GF-D8 (cell line): ENCODE measurements around the gene PATL2.
"Not testable (repeated sequence)": the region's sequence is repeated elsewhere in the genome, so short reads cannot be mapped to it uniquely, and the experiment has no call there.

Source experiments
- DNase-seq: peaks from one replicate; lab custom pipeline; 2025; lab: John Stamatoyannopoulos, UW

Gene PATL2

GRCh38 chr15:44719293-44719999, 8.3 kb upstream of the PATL2 start:
- no peak for DNase-seq

- no peak for DNase-seq
These were observed 7.8 kb upstream of the PATL2 start for GRCh38 chr15:44718927-44719292.

- no peak for DNase-seq
These were observed 7.2 kb upstream of the PATL2 start for GRCh38 chr15:44718180-44718926.

GRCh38 chr15:44716983-44717602, 6.0 kb upstream of the PATL2 start:
- DNase-seq: no peak

- DNase-seq: no peak
These were observed 4.7 kb upstream of the PATL2 start for GRCh38 chr15:44715797-44716334.

- no peak for DNase-seq
These were observed 4.1 kb upstream of the PATL2 start for GRCh38 chr15:44715142-44715796.

GRCh38 chr15:44713006-44713966, 2.2 kb upstream of the PATL2 start:
- no peak for DNase-seq

- peak; percentile 21 for DNase-seq
These were observed 1.4 kb upstream of the PATL2 start for GRCh38 chr15:44712346-44713005.

GRCh38 chr15:44711743-44712345, 721 bp upstream of the PATL2 start:
- DNase-seq: no peak

GRCh38 chr15:44710236-44711095, 657 bp downstream of the PATL2 start:
- peak; percentile 26 for DNase-seq

GRCh38 chr15:44706946-44707636, 4.0 kb downstream of the PATL2 start:
- DNase-seq: no peak

GRCh38 chr15:44706401-44706800, 4.7 kb downstream of the PATL2 start:
- DNase-seq: no peak

- no peak for DNase-seq
These were observed 5.1 kb downstream of the PATL2 start for GRCh38 chr15:44705986-44706385.

- DNase-seq: not testable (repeated sequence)
These were observed 10.4 kb downstream of the PATL2 start for GRCh38 chr15:44700676-44701075.

GRCh38 chr15:44698641-44699040, 12.5 kb downstream of the PATL2 start:
- DNase-seq: no peak

GRCh38 chr15:44697014-44697413, 14.1 kb downstream of the PATL2 start:
- DNase-seq: no peak

GRCh38 chr15:44695294-44695693, 15.8 kb downstream of the PATL2 start:
- DNase-seq: no peak

- DNase-seq: no peak
These were observed 16.7 kb downstream of the PATL2 start for GRCh38 chr15:44694416-44694815.

GRCh38 chr15:44692659-44693058, 18.5 kb downstream of the PATL2 start:
- no peak for DNase-seq
